GM12878 (cell line): ENCODE results near the gene MYOD1. TPM values are rescaled to one million over a fixed set of nuclear protein-coding genes. Genes with fewer than 3 reads are reported as not detected.

ENCODE experiments used
- ATAC-seq: fragments of 200-7000 bp; cut with Tn5 transposase; 3 replicates; pipeline ENCODE4 v1.9.1; 2020; ENCODE audit warnings: mild to moderate bottlenecking, moderate library complexity
- BruUV-seq: library from RNA; stranded (reverse); fragments of 400-500 nt; replicated peaks from 2 replicates; lab custom pipeline; 2021; lab: Mats Ljungman, UMichigan
- CTCF ChIA-PET: fragments of 300-600 bp; sonication (Branson Sonifier 250); formaldehyde crosslinking; extraction: SDS; loops from one replicate; lab custom pipeline; 2021; ENCODE audit warnings: inconsistent platforms; lab: Yijun Ruan, JAX
- POLR2A ChIA-PET: fragments of 350-600 bp; formaldehyde crosslinking; extraction: SDS; loops from one replicate; lab custom pipeline; 2021; ENCODE audit warnings: inconsistent platforms; lab: Charles Lee
- RAD21 ChIA-PET: fragments of 300-600 bp; sonication (Branson Sonifier 250); formaldehyde crosslinking; loops from one replicate; lab custom pipeline; 2023; ENCODE audit warnings: antibody characterized with exemption; ENCODE audit not compliant: unreplicated experiment; lab: Charles Lee
- SMC1A ChIA-PET: fragments of 300-600 bp; sonication (Branson Sonifier 250); formaldehyde crosslinking; loops from one replicate; lab custom pipeline; 2023; ENCODE audit not compliant: unreplicated experiment, uncharacterized antibody; lab: Charles Lee
- DNase-seq: peaks from one replicate; pipeline ENCODE4 v3.0.0-alpha.2; 2011; ENCODE audit warnings: low read depth, low spot score
- FAIRE-seq: peaks from 3 replicates; lab custom pipeline; 2011; peaks lifted over from hg19 to GRCh38; lab: Jason Lieb, UNC
- H2AFZ ChIP-seq: 2 replicates; pipeline ENCODE4 v1.6.0; 2011; ENCODE audit warnings: low read depth, low read length, control low read depth; ENCODE audit not compliant: control insufficient read depth
- H3K27ac ChIP-seq: 2 replicates; pipeline ENCODE4 v1.5.1; 2011; ENCODE audit warnings: control low read depth; ENCODE audit not compliant: control insufficient read depth, insufficient read depth
- H3K27me3 ChIP-seq, 2 experiments: replicated peaks in 1 of 2; 2 replicates each; pipeline versions ENCODE4 v1.6.0 to v1.6.1; 2011; ENCODE audit warnings: low read length in 1 of 2; ENCODE audit not compliant: control insufficient read depth in 2 of 2, insufficient read depth in 2 of 2
- H3K36me3 ChIP-seq, 2 experiments: 2 replicates each; pipeline ENCODE4 v1.5.1; 2011; ENCODE audit warnings: low read length in 1 of 2; ENCODE audit not compliant: control insufficient read depth in 2 of 2, insufficient read depth in 2 of 2
- H3K4me1 ChIP-seq: 2 replicates; pipeline ENCODE4 v1.6.1; 2011; ENCODE audit warnings: mild to moderate bottlenecking, low read length, moderate library complexity, mixed read lengths; ENCODE audit not compliant: control insufficient read depth, insufficient read depth
- H3K4me2 ChIP-seq: 2 replicates; pipeline ENCODE4 v1.6.0; 2011; ENCODE audit warnings: control low read depth; ENCODE audit not compliant: control insufficient read depth, insufficient read depth
- H3K4me3 ChIP-seq: fragments of 200-600 bp; sonication (generic); 2 replicates; pipeline ENCODE4 v1.5.1; 2016
- H3K79me2 ChIP-seq: 2 replicates; pipeline ENCODE4 v1.6.0; 2011; ENCODE audit warnings: low read length; ENCODE audit not compliant: control insufficient read depth, insufficient read depth
- H3K9ac ChIP-seq: 2 replicates; pipeline ENCODE4 v1.8.0; 2011; ENCODE audit warnings: low read length, control low read depth, mixed read lengths; ENCODE audit not compliant: control insufficient read depth, insufficient read depth
- H3K9me3 ChIP-seq: replicated peaks from 3 replicates; pipeline ENCODE4 v1.5.1; 2011; ENCODE audit warnings: mild to moderate bottlenecking, low read length; ENCODE audit not compliant: control insufficient read depth, insufficient read depth
- H4K20me1 ChIP-seq: 2 replicates; pipeline ENCODE4 v1.6.0; 2011; ENCODE audit not compliant: control insufficient read depth, insufficient read depth
- CBX5 ChIP-seq: sonication (generic); IDR thresholded peaks from 2 replicates; pipeline ENCODE4 v1.6.1; 2016; ENCODE audit warnings: low read depth, moderate library complexity, mild to moderate bottlenecking, inconsistent platforms
- CHD2 ChIP-seq: IDR thresholded peaks from 2 replicates; pipeline ENCODE4 v1.6.1; 2011; ENCODE audit warnings: low read depth, low read length, improper control_type of control experiment, borderline replicate concordance
- JUNB ChIP-seq: IDR thresholded peaks from 2 replicates; pipeline ENCODE4 v1.6.1; 2016; ENCODE audit warnings: antibody characterized with exemption, mild to moderate bottlenecking
- JUND ChIP-seq: IDR thresholded peaks from 2 replicates; pipeline ENCODE4 v1.6.1; 2012; ENCODE audit warnings: low read depth, mild to moderate bottlenecking, low read length, improper control_type of control experiment, moderate library complexity
- MYB ChIP-seq: fragments of 150-350 bp; IDR thresholded peaks from 2 replicates; pipeline ENCODE4 v1.6.1; 2014; ENCODE audit warnings: mild to moderate bottlenecking, low read depth, low read length, borderline replicate concordance
- PAX8 ChIP-seq: fragments of 450-650 bp; IDR thresholded peaks from 2 replicates; pipeline ENCODE4 v1.6.1; 2017; ENCODE audit warnings: mild to moderate bottlenecking, moderate library complexity
- SUZ12 ChIP-seq: fragments of 200-600 bp; sonication (generic); IDR thresholded peaks from one replicate; pipeline ENCODE4 v1.6.1; 2018; ENCODE audit warnings: antibody characterized with exemption, mild to moderate bottlenecking; ENCODE audit not compliant: unreplicated experiment
- TARDBP ChIP-seq: IDR thresholded peaks from 2 replicates; pipeline ENCODE4 v1.6.1; 2016; ENCODE audit warnings: borderline replicate concordance
- WRNIP1 ChIP-seq: IDR thresholded peaks from 2 replicates; pipeline ENCODE4 v1.6.1; 2011; ENCODE audit warnings: low read depth, low read length, improper control_type of control experiment, borderline replicate concordance
- YBX1 ChIP-seq: fragments of 450-650 bp; IDR thresholded peaks from 2 replicates; pipeline ENCODE4 v1.6.1; 2016; ENCODE audit warnings: antibody characterized with exemption
- ZNF24 ChIP-seq: fragments of 450-650 bp; IDR thresholded peaks from 2 replicates; pipeline ENCODE4 v1.6.1; 2017; ENCODE audit warnings: antibody characterized with exemption, mild to moderate bottlenecking
- ZSCAN29 ChIP-seq: fragments of 450-650 bp; IDR thresholded peaks from 2 replicates; pipeline ENCODE4 v1.6.1; 2017; ENCODE audit warnings: mild to moderate bottlenecking, moderate library complexity
- WGBS: methylation state at CpG from one replicate; pipeline ENCODE4 v1.1.6; 2016; ENCODE audit warnings: low lambda C conversion rate; ENCODE audit not compliant: insufficient replicate concordance, insufficient coverage; ENCODE audit errors: missing lambda C conversion rate; 5-methylcytosine and 5-hydroxymethylcytosine counted together
- in situ Hi-C: fragments of 300-500 bp; cut with MboI; formaldehyde crosslinking; loops from 9 replicates; pipeline ENCODE4 v1.14.3; 2018; ENCODE audit warnings: mixed read lengths
- intact Hi-C: fragments of 100-400 bp; cut with micrococcal nuclease; formaldehyde crosslinking; loops from one replicate; pipeline ENCODE4 v1.14.2; 2022; ENCODE audit not compliant: unreplicated experiment
- polyA plus RNA-seq, 11 experiments: library from polyadenylated mRNA; depleted of rRNA in 4 of 11; unstranded in 6 of 11; stranded (reverse) in 5 of 11; fragments of >200 nt; fragmentation: Nextera tagmentation in 4 of 11; fragmentation: Illumina TruSeq in 1 of 11; extraction: Ambion mirVana in 4 of 11; extraction: Trizol in 1 of 11; gene quantifications; 1 replicate in 1 of 11; 2 replicates in 10 of 11; pipeline versions ENCODE4 v1.2.1 to v1.2.3, GENCODE V29; 2011 to 2016; ENCODE audit warnings: inconsistent platforms in 2 of 11, missing spikeins in 2 of 11, low read depth in 1 of 11
- total RNA-seq, 4 experiments: library from RNA; depleted of rRNA in 3 of 4; stranded (reverse); fragments of >200 nt in 3 of 4; fragmentation: Illumina TruSeq in 1 of 4; extraction: Trizol in 1 of 4; gene quantifications; 2 replicates each; pipeline versions ENCODE4 v1.2.1 to v1.2.3, GENCODE V29; 2013 to 2021
- TF ChIP-seq, protein P1 (sequence below): fragments of 450-650 bp; IDR thresholded peaks from 2 replicates; pipeline ENCODE4 v1.6.1; 2018; ENCODE audit warnings: borderline replicate concordance, mild to moderate bottlenecking; ENCODE audit not compliant: partially characterized antibody
- TF ChIP-seq, protein P2 (sequence below): fragments of 450-650 bp; IDR thresholded peaks from 2 replicates; pipeline ENCODE4 v1.6.1; 2017; ENCODE audit warnings: mild to moderate bottlenecking, low read depth, inconsistent platforms; ENCODE audit not compliant: poor library complexity, severe bottlenecking
- TF ChIP-seq, protein P3 (sequence below): fragments of 450-650 bp; IDR thresholded peaks from 2 replicates; pipeline ENCODE4 v1.6.1; 2017; ENCODE audit warnings: mild to moderate bottlenecking, moderate library complexity

The MYOD1 gene
- total and polyA plus RNA-seq, 10 of the 15 experiments (the other 5 are each of a cell fraction or from before 2014, with no cell fraction given), result not detected

DNA sequence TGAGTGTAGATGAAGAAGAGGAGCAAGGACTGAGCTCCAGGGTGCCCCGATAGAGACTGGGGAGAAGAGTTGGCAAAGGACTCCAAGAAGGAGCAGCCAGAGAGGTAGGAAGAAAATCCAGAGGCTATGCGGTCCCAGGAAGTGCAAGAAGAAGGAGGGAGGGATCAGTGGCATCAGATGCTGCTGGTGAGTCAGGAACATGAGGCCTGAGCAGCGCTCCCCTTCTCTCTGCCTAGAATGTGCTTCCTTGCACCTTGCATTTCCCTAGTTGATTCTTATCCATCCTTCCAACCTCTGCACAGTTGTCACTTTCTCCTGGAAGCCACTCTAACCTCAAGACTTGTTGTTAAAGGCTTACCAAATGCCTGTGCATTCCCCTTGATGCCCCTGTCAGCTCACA, 36.5 kb downstream of the MYOD1 start:
- no peak for FAIRE-seq
- ChIA-PET SMC1A (no interaction called here), RAD21 (interaction anchor here (1.5 kb wide), 1 partner anchor 223 kb away, joined by 5 read pairs; no protein-coding TSS in a partner anchor), POLR2A (no interaction called here), CTCF (interaction anchor here (1.3 kb wide), 1 partner anchor 223 kb away, joined by 4 read pairs; no protein-coding TSS in a partner anchor)
- DNase-seq, result no peak
- WGBS, result 28% methylated on average over 3 of the region's 3 CpGs
- BruUV-seq, result no TSS peak
- Histone ChIP-seq H3K9ac (no peak overlapping the region), H3K79me2 (no peaks in the 10 kb centered on the region), H3K4me2 (no peak overlapping the region), H3K9me3 (no peaks in the 10 kb centered on the region), H2AFZ (no peak overlapping the region), H3K27me3 (no peaks in the 10 kb centered on the region), H3K36me3 (no peaks in the 10 kb centered on the region), H3K4me1 (no peaks in the 10 kb centered on the region), H3K4me3 (no peak overlapping the region), H4K20me1 (no peaks in the 10 kb centered on the region), H3K27ac (no peak overlapping the region)
- intact Hi-C loops (no loop called here), in situ Hi-C loops (no loop called here)
- no peak for ATAC-seq
- TF ChIP-seq SUZ12, result no peak
- TF ChIP-seq, protein P1, sequence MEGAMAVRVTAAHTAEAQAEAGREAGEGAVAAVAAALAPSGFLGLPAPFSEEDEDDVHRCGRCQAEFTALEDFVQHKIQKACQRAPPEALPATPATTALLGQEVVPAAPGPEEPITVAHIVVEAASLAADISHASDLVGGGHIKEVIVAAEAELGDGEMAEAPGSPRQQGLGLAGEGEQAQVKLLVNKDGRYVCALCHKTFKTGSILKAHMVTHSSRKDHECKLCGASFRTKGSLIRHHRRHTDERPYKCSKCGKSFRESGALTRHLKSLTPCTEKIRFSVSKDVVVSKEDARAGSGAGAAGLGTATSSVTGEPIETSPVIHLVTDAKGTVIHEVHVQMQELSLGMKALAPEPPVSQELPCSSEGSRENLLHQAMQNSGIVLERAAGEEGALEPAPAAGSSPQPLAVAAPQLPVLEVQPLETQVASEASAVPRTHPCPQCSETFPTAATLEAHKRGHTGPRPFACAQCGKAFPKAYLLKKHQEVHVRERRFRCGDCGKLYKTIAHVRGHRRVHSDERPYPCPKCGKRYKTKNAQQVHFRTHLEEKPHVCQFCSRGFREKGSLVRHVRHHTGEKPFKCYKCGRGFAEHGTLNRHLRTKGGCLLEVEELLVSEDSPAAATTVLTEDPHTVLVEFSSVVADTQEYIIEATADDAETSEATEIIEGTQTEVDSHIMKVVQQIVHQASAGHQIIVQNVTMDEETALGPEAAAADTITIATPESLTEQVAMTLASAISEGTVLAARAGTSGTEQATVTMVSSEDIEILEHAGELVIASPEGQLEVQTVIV, result no peak
- no peak for TF ChIP-seq YBX1
- no peak for TF ChIP-seq CHD2
- no peak for TF ChIP-seq JUNB
- TF ChIP-seq, protein P2, sequence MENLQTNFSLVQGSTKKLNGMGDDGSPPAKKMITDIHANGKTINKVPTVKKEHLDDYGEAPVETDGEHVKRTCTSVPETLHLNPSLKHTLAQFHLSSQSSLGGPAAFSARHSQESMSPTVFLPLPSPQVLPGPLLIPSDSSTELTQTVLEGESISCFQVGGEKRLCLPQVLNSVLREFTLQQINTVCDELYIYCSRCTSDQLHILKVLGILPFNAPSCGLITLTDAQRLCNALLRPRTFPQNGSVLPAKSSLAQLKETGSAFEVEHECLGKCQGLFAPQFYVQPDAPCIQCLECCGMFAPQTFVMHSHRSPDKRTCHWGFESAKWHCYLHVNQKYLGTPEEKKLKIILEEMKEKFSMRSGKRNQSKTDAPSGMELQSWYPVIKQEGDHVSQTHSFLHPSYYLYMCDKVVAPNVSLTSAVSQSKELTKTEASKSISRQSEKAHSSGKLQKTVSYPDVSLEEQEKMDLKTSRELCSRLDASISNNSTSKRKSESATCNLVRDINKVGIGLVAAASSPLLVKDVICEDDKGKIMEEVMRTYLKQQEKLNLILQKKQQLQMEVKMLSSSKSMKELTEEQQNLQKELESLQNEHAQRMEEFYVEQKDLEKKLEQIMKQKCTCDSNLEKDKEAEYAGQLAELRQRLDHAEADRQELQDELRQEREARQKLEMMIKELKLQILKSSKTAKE, result no peak
- TF ChIP-seq PAX8, result no peak
- TF ChIP-seq CBX5, result no peak
- TF ChIP-seq, protein P3, sequence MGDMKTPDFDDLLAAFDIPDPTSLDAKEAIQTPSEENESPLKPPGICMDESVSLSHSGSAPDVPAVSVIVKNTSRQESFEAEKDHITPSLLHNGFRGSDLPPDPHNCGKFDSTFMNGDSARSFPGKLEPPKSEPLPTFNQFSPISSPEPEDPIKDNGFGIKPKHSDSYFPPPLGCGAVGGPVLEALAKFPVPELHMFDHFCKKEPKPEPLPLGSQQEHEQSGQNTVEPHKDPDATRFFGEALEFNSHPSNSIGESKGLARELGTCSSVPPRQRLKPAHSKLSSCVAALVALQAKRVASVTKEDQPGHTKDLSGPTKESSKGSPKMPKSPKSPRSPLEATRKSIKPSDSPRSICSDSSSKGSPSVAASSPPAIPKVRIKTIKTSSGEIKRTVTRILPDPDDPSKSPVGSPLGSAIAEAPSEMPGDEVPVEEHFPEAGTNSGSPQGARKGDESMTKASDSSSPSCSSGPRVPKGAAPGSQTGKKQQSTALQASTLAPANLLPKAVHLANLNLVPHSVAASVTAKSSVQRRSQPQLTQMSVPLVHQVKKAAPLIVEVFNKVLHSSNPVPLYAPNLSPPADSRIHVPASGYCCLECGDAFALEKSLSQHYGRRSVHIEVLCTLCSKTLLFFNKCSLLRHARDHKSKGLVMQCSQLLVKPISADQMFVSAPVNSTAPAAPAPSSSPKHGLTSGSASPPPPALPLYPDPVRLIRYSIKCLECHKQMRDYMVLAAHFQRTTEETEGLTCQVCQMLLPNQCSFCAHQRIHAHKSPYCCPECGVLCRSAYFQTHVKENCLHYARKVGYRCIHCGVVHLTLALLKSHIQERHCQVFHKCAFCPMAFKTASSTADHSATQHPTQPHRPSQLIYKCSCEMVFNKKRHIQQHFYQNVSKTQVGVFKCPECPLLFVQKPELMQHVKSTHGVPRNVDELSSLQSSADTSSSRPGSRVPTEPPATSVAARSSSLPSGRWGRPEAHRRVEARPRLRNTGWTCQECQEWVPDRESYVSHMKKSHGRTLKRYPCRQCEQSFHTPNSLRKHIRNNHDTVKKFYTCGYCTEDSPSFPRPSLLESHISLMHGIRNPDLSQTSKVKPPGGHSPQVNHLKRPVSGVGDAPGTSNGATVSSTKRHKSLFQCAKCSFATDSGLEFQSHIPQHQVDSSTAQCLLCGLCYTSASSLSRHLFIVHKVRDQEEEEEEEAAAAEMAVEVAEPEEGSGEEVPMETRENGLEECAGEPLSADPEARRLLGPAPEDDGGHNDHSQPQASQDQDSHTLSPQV, result no peak
- TF ChIP-seq ZNF24, result no peak
- TF ChIP-seq ZSCAN29, result no peak
- no peak for TF ChIP-seq TARDBP
- TF ChIP-seq JUND, result no peak
- TF ChIP-seq WRNIP1, result no peak
- no peak for TF ChIP-seq MYB
